RKO (cell line): ENCODE data around the gene RXRA.

Source experiments
- DNase-seq: peaks from one replicate; pipeline ENCODE4 v3.0.0-alpha.2; 2016; ENCODE audit warnings: low spot score

Gene RXRA

GRCh38 chr9:134369416-134370212, 43.4 kb downstream of the RXRA start:
- no peak for DNase-seq

GRCh38 chr9:134370213-134370492, 43.9 kb downstream of the RXRA start:
- no peak for DNase-seq

GRCh38 chr9:134370638-134371037, 44.4 kb downstream of the RXRA start:
- DNase-seq, result no peak

- DNase-seq, result no peak
These were observed 45.5 kb downstream of the RXRA start for GRCh38 chr9:134371731-134372130.

- DNase-seq, result no peak
These were observed 46.5 kb downstream of the RXRA start for GRCh38 chr9:134372581-134373267.

- no peak for DNase-seq
These were observed 47.0 kb downstream of the RXRA start for GRCh38 chr9:134373269-134373668.

- DNase-seq, result no peak
These were observed 47.7 kb downstream of the RXRA start for GRCh38 chr9:134373953-134374300.

- no peak for DNase-seq
These were observed 48.2 kb downstream of the RXRA start for GRCh38 chr9:134374301-134375010.

GRCh38 chr9:134375011-134375390, 48.7 kb downstream of the RXRA start:
- DNase-seq, result no peak

- no peak for DNase-seq
These were observed 49.5 kb downstream of the RXRA start for GRCh38 chr9:134375430-134376385.

GRCh38 chr9:134376386-134377142, 50.3 kb downstream of the RXRA start:
- no peak for DNase-seq

- no peak for DNase-seq
These were observed 50.9 kb downstream of the RXRA start for GRCh38 chr9:134377143-134377484.

GRCh38 chr9:134377976-134378375, 51.7 kb downstream of the RXRA start:
- DNase-seq, result no peak

GRCh38 chr9:134378901-134379338, 52.7 kb downstream of the RXRA start:
- DNase-seq, result no peak

- peak; percentile 25 for DNase-seq
These were observed 53.6 kb downstream of the RXRA start for GRCh38 chr9:134379831-134380365.

GRCh38 chr9:134380542-134381271, 54.5 kb downstream of the RXRA start:
- no peak for DNase-seq

- no peak for DNase-seq
These were observed 55.0 kb downstream of the RXRA start for GRCh38 chr9:134381272-134381661.

- DNase-seq, result no peak
These were observed 55.6 kb downstream of the RXRA start for GRCh38 chr9:134381671-134382516.

GRCh38 chr9:134382733-134383132, 56.5 kb downstream of the RXRA start:
- no peak for DNase-seq

GRCh38 chr9:134383148-134383547, 56.9 kb downstream of the RXRA start:
- no peak for DNase-seq
